Neuronal stem cell (in vitro differentiated cells): ENCODE data around the gene LRP10.
"Not testable (repeated sequence)": the region's sequence is repeated elsewhere in the genome, so short reads cannot be mapped to it uniquely, and the experiment has no call there.

Experiments
- DNase-seq: peaks from one replicate; pipeline ENCODE4 v3.0.0-alpha.2; 2013; ENCODE audit warnings: low spot score
- H2AFZ ChIP-seq: one replicate; pipeline ENCODE4 v1.6.1; 2013; ENCODE audit warnings: mild to moderate bottlenecking, low read length, inconsistent platforms
- H2AK5ac ChIP-seq: 2 replicates; pipeline ENCODE4 v1.6.1; 2013; ENCODE audit warnings: low read depth, mild to moderate bottlenecking, inconsistent platforms, low read length, moderate library complexity, mixed read lengths
- H2BK120ac ChIP-seq: 2 replicates; pipeline ENCODE4 v1.6.1; 2013; ENCODE audit warnings: low read depth, mild to moderate bottlenecking, inconsistent platforms, low read length, moderate library complexity, mixed read lengths
- H2BK12ac ChIP-seq: one replicate; pipeline ENCODE4 v1.6.1; 2013; ENCODE audit warnings: low read length, inconsistent platforms
- H2BK15ac ChIP-seq: 2 replicates; pipeline ENCODE4 v1.6.1; 2013; ENCODE audit warnings: mild to moderate bottlenecking, low read length, inconsistent platforms, mixed read lengths
- H2BK5ac ChIP-seq: one replicate; pipeline ENCODE4 v1.6.1; 2013; ENCODE audit warnings: inconsistent platforms, mild to moderate bottlenecking, low read length, moderate library complexity
- H3K14ac ChIP-seq: one replicate; pipeline ENCODE4 v1.6.1; 2013; ENCODE audit warnings: low read length, inconsistent platforms
- H3K18ac ChIP-seq: 2 replicates; pipeline ENCODE4 v1.6.1; 2013; ENCODE audit warnings: low read length, inconsistent platforms
- H3K23ac ChIP-seq: 2 replicates; pipeline ENCODE4 v1.6.1; 2013; ENCODE audit warnings: low read depth, mild to moderate bottlenecking, mixed read lengths, low read length, inconsistent platforms; ENCODE audit not compliant: poor library complexity
- H3K27ac ChIP-seq: replicated peaks from 3 replicates; pipeline ENCODE4 v1.5.1; 2013; ENCODE audit warnings: low read length, inconsistent platforms
- H3K27me3 ChIP-seq, 3 experiments: 2 replicates each; pipeline ENCODE4 v1.6.1; 2013; ENCODE audit warnings: low read length in 3 of 3, mild to moderate bottlenecking in 2 of 3, inconsistent platforms in 1 of 3, low read depth in 1 of 3, mixed read lengths in 1 of 3, moderate library complexity in 1 of 3; ENCODE audit not compliant: control insufficient read depth in 3 of 3, insufficient read depth in 3 of 3
- H3K36me3 ChIP-seq, 2 donors: replicated peaks in 1 of 2; 2 replicates each; pipeline ENCODE4 v1.6.1; 2013; ENCODE audit warnings: low read length in 2 of 2; ENCODE audit not compliant: control insufficient read depth in 2 of 2, insufficient read depth in 2 of 2
- H3K4ac ChIP-seq: 2 replicates; pipeline ENCODE4 v1.6.1; 2013; ENCODE audit warnings: inconsistent platforms, mild to moderate bottlenecking, low read length, moderate library complexity
- H3K4me1 ChIP-seq, 2 donors: 1 replicate in 1 of 2; 2 replicates in 1 of 2; pipeline ENCODE4 v1.6.1; 2013; ENCODE audit warnings: low read length in 2 of 2, low read depth in 1 of 2; ENCODE audit not compliant: control insufficient read depth in 2 of 2, insufficient read depth in 1 of 2
- H3K4me2 ChIP-seq: one replicate; pipeline ENCODE4 v1.6.1; 2013; ENCODE audit warnings: mild to moderate bottlenecking, low read length, inconsistent platforms; ENCODE audit not compliant: insufficient read depth, poor library complexity, severe bottlenecking
- H3K4me3 ChIP-seq, 2 donors: 2 replicates each; pipeline ENCODE4 v1.5.1; 2013; ENCODE audit warnings: low read length in 2 of 2, mild to moderate bottlenecking in 2 of 2, inconsistent platforms in 1 of 2, moderate library complexity in 1 of 2
- H3K79me1 ChIP-seq: one replicate; pipeline ENCODE4 v1.6.1; 2013; ENCODE audit warnings: low read depth, mild to moderate bottlenecking, inconsistent platforms, low read length, moderate library complexity
- H3K9ac ChIP-seq: one replicate; pipeline ENCODE4 v1.6.1; 2013; ENCODE audit warnings: mild to moderate bottlenecking, low read depth, low read length, inconsistent platforms; ENCODE audit not compliant: poor library complexity
- H3K9me3 ChIP-seq, 2 donors: replicated peaks in 1 of 2; 2 replicates each; pipeline versions ENCODE3 to v1.6.1; 2013; ENCODE audit warnings: low read length in 2 of 2, mild to moderate bottlenecking in 2 of 2, inconsistent platforms in 1 of 2, low read depth in 1 of 2, mixed read lengths in 1 of 2, moderate library complexity in 1 of 2; ENCODE audit not compliant: control insufficient read depth in 2 of 2, insufficient read depth in 1 of 2
- H4K8ac ChIP-seq: one replicate; pipeline ENCODE4 v1.6.1; 2013; ENCODE audit warnings: low read depth, mild to moderate bottlenecking, inconsistent platforms, low read length, moderate library complexity
- H4K91ac ChIP-seq: one replicate; pipeline ENCODE4 v1.6.1; 2013; ENCODE audit warnings: low read length, low read depth, mild to moderate bottlenecking, inconsistent platforms; ENCODE audit not compliant: poor library complexity
- WGBS, 2 donors: extraction: QIAGEN DNeasy Blood & Tissue Kit; methylation state at CpG; one replicate each; pipeline ENCODE4 v1.1.7; 2013; ENCODE audit warnings: missing lambda C conversion rate in 2 of 2, mixed read lengths in 1 of 2; ENCODE audit not compliant: insufficient read length in 2 of 2, insufficient replicate concordance in 1 of 2; ENCODE audit errors: extremely low coverage in 2 of 2; 5-methylcytosine and 5-hydroxymethylcytosine counted together

The LRP10 gene

GRCh38 chr14:22910916-22911315 is 39.4 kb downstream of the LRP10 start:
- Histone ChIP-seq H2BK12ac (no peak overlapping the region), H3K79me1 (peaks cover under 1% of the 10 kb centered on the region), H2BK120ac (no peak overlapping the region), H3K18ac (no peak overlapping the region), H4K91ac (no peak overlapping the region), H3K9ac (no peak overlapping the region), H3K14ac (no peak overlapping the region), H3K9me3 (no peaks in the 10 kb centered on the region), H3K27me3 (no peaks in the 10 kb centered on the region), H2AK5ac (no peak overlapping the region), H2AFZ (no peak overlapping the region), H3K23ac (no peak overlapping the region), H3K4ac (no peak overlapping the region), H2BK5ac (no peak overlapping the region), H3K4me3 (no peak overlapping the region), H3K36me3 (peaks cover 9 to 84% of the 10 kb centered on the region in 2 donors), H4K8ac (no peak overlapping the region), H3K27ac (no peak overlapping the region), H3K4me1 (no peaks in the 10 kb centered on the region), H3K4me2 (no peak overlapping the region), H2BK15ac (no peak overlapping the region)
- no peak for DNase-seq
- no CpG with 5 or more reads among the region's 5 CpGs for WGBS, 2 donors

GRCh38 chr14:22914836-22915235 is 43.3 kb downstream of the LRP10 start:
- not testable (repeated sequence) for H2BK5ac ChIP-seq, H3K4me2 ChIP-seq, DNase-seq, H4K8ac ChIP-seq, H3K9me3 ChIP-seq, H2AFZ ChIP-seq, H3K4me3 ChIP-seq, H3K18ac ChIP-seq, H3K23ac ChIP-seq, H3K14ac ChIP-seq, H4K91ac ChIP-seq, H3K9ac ChIP-seq, H3K27me3 ChIP-seq, H3K4me1 ChIP-seq, H2BK12ac ChIP-seq, H3K79me1 ChIP-seq, H3K27ac ChIP-seq, H2BK15ac ChIP-seq, H2BK120ac ChIP-seq, H3K4ac ChIP-seq, H2AK5ac ChIP-seq
- no CpG with 5 or more reads among the region's 4 CpGs for WGBS, 2 donors
- H3K36me3 ChIP-seq, result peaks cover 0 to 67% of the 10 kb centered on the region in 2 donors

- peaks cover 3% of the 10 kb centered on the region for H3K79me1 ChIP-seq
- no peak overlapping the region for H3K27ac ChIP-seq
- no peaks in the 10 kb centered on the region for H3K27me3 ChIP-seq
- H3K4me2 ChIP-seq, result no peak overlapping the region
- no peak overlapping the region for H3K18ac ChIP-seq
- H2BK120ac ChIP-seq, result no peak overlapping the region
- no peak overlapping the region for H2BK12ac ChIP-seq
- H2AK5ac ChIP-seq, result no peak overlapping the region
- H3K4ac ChIP-seq, result no peak overlapping the region
- H3K4me3 ChIP-seq, result no peak overlapping the region
- no peak overlapping the region for H4K8ac ChIP-seq
- peaks cover 6% of the 10 kb centered on the region in 2 donors for H3K4me1 ChIP-seq
- H2BK15ac ChIP-seq, result no peak overlapping the region
- no peak for DNase-seq
- H3K9ac ChIP-seq, result no peak overlapping the region
- no peak overlapping the region for H4K91ac ChIP-seq
- no peaks in the 10 kb centered on the region for H3K9me3 ChIP-seq
- WGBS, 2 donors, result no CpG with 5 or more reads among the region's 8 CpGs
- H3K14ac ChIP-seq, result no peak overlapping the region
- H3K23ac ChIP-seq, result no peak overlapping the region
- no peak overlapping the region for H2AFZ ChIP-seq
- no peak overlapping the region for H2BK5ac ChIP-seq
- H3K36me3 ChIP-seq, result peaks cover 9 to 69% of the 10 kb centered on the region in 2 donors
These were observed 44.5 kb downstream of the LRP10 start for GRCh38 chr14:22915886-22916521.

GRCh38 chr14:22918804-22919600 is 47.5 kb downstream of the LRP10 start, which contains the start of gene RBM23:
Gene RBM23 (minus strand): TSS chr14:22919149.
- Histone ChIP-seq H2BK15ac (no peak within 1 kb of the TSS), H3K36me3 (peaks cover 30 to 75% of the 10 kb centered on the region in 2 donors), H2BK5ac (no peak within 1 kb of the TSS), H3K18ac (peak within 1 kb of the TSS; percentile 79), H2AFZ (peak within 1 kb of the TSS; percentile 87), H3K4me2 (peak within 1 kb of the TSS; percentile 63), H3K79me1 (peaks cover 3% of the 10 kb centered on the region), H3K9ac (peak within 1 kb of the TSS; percentile 71), H3K4me1 (peaks cover 6% of the 10 kb centered on the region in 2 donors), H2BK12ac (no peak within 1 kb of the TSS), H4K91ac (no peak within 1 kb of the TSS), H3K4ac (no peak within 1 kb of the TSS), H3K9me3 (no peaks in the 10 kb centered on the region), H2AK5ac (no peak within 1 kb of the TSS), H3K27ac (peak within 1 kb of the TSS; percentile 92), H3K27me3 (no peaks in the 10 kb centered on the region), H3K4me3 (peak within 1 kb of the TSS; percentile 58 to 83), H2BK120ac (no peak within 1 kb of the TSS), H3K14ac (no peak within 1 kb of the TSS), H4K8ac (no peak within 1 kb of the TSS), H3K23ac (no peak within 1 kb of the TSS)
- peak; percentile 100 for DNase-seq
- no CpG with 5 or more reads among the region's 46 CpGs for WGBS, 2 donors
